Mammary epithelial cell (primary cell): Measurements from ENCODE around the gene CHEK1.

ENCODE experiments used
- EZH2 ChIP-seq: IDR thresholded peaks from 2 replicates; pipeline ENCODE4 v1.6.1; 2012; ENCODE audit warnings: low read length, inconsistent platforms, borderline replicate concordance
- TF ChIP-seq, protein P1 (sequence below), 2 donors: IDR thresholded peaks in 1 of 2; conservative IDR thresholded peaks in 1 of 2; 2 replicates each; pipeline ENCODE4 v1.5.1; 2011 to 2012; ENCODE audit warnings: inconsistent platforms in 2 of 2, low read length in 2 of 2, mild to moderate bottlenecking in 2 of 2, control low read depth in 1 of 2, low read depth in 1 of 2; ENCODE audit not compliant: insufficient read depth in 1 of 2; ENCODE audit errors: extremely low read depth in 1 of 2

DNA sequence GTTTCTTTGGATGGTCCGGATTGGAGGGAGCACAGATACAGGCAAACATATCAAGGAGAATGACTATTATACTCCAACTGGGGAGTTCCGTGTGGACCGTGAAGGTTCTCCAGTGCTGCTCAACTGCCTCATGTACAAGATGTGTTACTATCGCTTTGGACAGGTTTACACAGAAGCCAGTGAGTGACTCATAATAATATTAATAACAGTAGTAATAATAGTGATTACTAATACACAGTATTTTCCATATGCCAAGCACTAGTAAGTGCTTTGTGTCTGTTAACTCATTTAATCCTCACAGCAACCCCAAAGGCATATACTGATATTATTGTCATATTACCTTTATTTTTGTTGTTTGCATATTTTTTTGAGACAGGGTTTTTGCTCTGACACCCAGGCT lies 6.6 kb upstream of the CHEK1 start:
- TF ChIP-seq, protein P1, sequence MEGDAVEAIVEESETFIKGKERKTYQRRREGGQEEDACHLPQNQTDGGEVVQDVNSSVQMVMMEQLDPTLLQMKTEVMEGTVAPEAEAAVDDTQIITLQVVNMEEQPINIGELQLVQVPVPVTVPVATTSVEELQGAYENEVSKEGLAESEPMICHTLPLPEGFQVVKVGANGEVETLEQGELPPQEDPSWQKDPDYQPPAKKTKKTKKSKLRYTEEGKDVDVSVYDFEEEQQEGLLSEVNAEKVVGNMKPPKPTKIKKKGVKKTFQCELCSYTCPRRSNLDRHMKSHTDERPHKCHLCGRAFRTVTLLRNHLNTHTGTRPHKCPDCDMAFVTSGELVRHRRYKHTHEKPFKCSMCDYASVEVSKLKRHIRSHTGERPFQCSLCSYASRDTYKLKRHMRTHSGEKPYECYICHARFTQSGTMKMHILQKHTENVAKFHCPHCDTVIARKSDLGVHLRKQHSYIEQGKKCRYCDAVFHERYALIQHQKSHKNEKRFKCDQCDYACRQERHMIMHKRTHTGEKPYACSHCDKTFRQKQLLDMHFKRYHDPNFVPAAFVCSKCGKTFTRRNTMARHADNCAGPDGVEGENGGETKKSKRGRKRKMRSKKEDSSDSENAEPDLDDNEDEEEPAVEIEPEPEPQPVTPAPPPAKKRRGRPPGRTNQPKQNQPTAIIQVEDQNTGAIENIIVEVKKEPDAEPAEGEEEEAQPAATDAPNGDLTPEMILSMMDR (conservative IDR thresholded peaks at IDR 0.05 in 1 of 2, IDR thresholded peaks at IDR 0.05 in 1 of 2; ENCODE audit: extremely low read depth in 1 of 2, insufficient read depth in 1 of 2, low read depth in 1 of 2, low read length in 2 of 2) = no peak
- no peak for TF ChIP-seq EZH2
